ENCODE data around the gene SNAP91. TPM values are rescaled to one million over a fixed set of nuclear protein-coding genes. Genes with fewer than 3 reads are reported as not detected.

Gene SNAP91
- polyA plus RNA-seq, 1 donor from 2014 or later: not detected

DNA sequence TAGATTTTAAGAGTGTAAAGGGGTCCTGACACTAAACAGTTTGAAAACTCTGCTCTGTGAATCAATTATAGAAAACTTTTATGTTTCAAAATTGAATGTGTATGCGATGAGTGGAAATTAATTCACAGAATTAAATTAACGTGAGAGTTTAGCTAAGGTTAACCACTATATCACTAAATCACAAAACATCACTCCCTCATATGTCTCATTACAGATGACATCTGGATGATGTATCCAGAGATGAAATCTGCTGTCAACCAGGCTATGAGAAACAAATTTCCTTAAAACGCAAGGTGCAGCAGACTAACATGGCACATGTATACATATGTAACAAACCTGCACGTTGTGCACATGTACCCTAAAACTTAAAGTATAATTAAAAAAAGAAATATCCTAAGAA, 169.2 kb downstream of the SNAP91 start:
- Mint-ChIP-seq H3K27ac (no peak overlapping the region), H3K4me3 (no peak overlapping the region), H3K4me1 (no peaks in the 10 kb centered on the region), H3K9me3 (peaks cover 0 to 2% (median 0%) of the 10 kb centered on the region in 3 donors), H3K27me3 (peaks cover 2% of the 10 kb centered on the region), H3K36me3 (no peaks in the 10 kb centered on the region)

- H3K27ac Mint-ChIP-seq: no peak overlapping the region
- no peaks in the 10 kb centered on the region for H3K36me3 Mint-ChIP-seq
- H3K4me3 Mint-ChIP-seq: no peak overlapping the region
- H3K9me3 Mint-ChIP-seq: peaks cover 0 to 2% (median 0%) of the 10 kb centered on the region in 3 donors
- H3K27me3 Mint-ChIP-seq: no peaks in the 10 kb centered on the region
- H3K4me1 Mint-ChIP-seq: no peaks in the 10 kb centered on the region
Observed at GRCh38 chr6:83536647-83537589, 172.0 kb downstream of the SNAP91 start.

DNA sequence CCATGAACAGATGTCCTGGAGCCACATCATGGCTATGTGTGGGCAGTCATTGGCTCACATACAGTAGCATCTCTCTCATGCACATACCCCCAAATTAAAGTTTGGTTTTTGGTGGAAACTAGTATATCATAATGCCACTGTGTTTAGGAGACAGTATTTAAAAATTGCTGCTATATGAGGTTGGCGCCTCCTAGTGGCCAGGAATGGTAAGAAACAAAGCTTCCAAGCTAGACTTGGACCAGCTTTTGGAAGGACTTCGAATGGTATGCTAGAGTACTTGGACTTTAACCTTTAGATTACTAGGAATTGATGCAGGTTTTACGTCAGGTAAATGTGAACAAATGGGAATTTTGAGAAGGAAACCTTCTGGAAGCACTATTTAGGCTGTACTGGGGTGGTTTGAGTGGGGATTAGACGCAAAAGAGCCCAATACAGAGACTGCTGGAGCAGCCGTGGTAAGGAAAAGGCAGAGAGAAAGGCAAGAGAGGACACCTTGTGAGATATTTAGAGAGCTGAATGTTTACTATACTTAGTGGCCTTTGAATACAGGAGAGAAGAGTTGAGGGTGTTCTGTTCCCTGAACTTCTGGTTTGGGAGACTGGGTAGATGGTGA, 172.8 kb downstream of the SNAP91 start:
- H3K4me3 Mint-ChIP-seq: peak overlapping the region in 1 of 4 donors; percentile 3
- H3K36me3 Mint-ChIP-seq: no peaks in the 10 kb centered on the region
- no peak overlapping the region for H3K27ac Mint-ChIP-seq
- H3K27me3 Mint-ChIP-seq: peaks cover 2% of the 10 kb centered on the region
- H3K9me3 Mint-ChIP-seq: peaks cover 0 to 2% (median 0%) of the 10 kb centered on the region in 3 donors
- no peaks in the 10 kb centered on the region for H3K4me1 Mint-ChIP-seq

DNA sequence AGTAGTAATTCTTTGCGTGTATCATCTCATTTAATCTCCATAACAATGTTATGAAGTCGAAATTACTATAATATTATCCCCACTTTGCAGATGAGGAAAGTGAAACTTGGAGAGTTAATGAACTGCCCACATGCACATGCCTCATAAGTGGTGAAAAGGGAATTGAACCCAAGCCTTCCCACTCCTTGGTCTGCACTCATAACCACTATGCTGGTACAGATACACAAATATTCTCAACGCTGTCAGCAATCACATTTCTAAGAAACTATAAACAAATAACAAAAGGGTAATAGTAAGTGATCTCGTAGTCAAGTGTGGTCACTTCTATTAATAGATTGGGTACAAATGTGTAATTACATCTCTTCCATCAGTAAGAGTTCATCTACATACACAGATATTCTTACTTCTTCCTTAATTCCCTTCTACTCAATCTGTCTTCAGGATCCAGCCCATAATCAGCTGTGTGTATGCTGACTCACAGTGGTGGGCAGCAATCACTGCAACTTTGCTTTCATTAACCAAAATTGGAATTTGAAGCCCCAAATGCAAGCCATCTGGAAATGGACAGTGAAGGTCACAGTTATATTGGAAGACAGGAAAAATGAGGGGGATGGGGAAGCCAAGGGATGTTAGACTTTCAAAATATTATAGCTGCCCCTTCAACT, 190.0 kb downstream of the SNAP91 start:
- H3K9me3 Mint-ChIP-seq: no peaks in the 10 kb centered on the region
- peaks cover 12% of the 10 kb centered on the region for H3K27me3 Mint-ChIP-seq
- peaks cover 0 to 5% (median 0%) of the 10 kb centered on the region in 3 donors for H3K4me1 Mint-ChIP-seq
- no peak overlapping the region for H3K4me3 Mint-ChIP-seq
- H3K36me3 Mint-ChIP-seq: no peaks in the 10 kb centered on the region
- no peak overlapping the region for H3K27ac Mint-ChIP-seq

DNA sequence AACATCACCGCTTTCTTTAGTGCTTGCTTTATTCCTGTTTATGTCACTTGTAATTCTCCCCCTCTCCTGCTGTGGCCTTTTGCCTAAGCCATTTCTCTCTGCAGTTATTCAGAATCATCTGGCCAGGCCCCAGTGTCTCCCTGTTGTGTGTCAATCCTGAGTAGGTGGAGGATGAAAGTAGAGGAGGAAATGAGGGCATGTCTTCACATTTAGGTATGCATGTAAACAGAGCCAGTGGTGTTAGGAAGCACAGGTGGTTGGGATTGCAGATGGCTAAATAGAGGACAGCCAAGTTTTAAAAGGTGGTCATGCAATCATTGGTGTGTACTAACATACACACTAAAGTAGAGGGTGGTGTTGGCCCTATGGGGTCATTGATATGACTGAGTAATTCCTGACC, 191.4 kb downstream of the SNAP91 start:
- Mint-ChIP-seq H3K36me3 (no peaks in the 10 kb centered on the region), H3K27ac (no peak overlapping the region), H3K9me3 (no peaks in the 10 kb centered on the region), H3K4me3 (no peak overlapping the region), H3K27me3 (peaks cover 20% of the 10 kb centered on the region), H3K4me1 (peaks cover 0 to 5% (median 2%) of the 10 kb centered on the region in 3 donors)

DNA sequence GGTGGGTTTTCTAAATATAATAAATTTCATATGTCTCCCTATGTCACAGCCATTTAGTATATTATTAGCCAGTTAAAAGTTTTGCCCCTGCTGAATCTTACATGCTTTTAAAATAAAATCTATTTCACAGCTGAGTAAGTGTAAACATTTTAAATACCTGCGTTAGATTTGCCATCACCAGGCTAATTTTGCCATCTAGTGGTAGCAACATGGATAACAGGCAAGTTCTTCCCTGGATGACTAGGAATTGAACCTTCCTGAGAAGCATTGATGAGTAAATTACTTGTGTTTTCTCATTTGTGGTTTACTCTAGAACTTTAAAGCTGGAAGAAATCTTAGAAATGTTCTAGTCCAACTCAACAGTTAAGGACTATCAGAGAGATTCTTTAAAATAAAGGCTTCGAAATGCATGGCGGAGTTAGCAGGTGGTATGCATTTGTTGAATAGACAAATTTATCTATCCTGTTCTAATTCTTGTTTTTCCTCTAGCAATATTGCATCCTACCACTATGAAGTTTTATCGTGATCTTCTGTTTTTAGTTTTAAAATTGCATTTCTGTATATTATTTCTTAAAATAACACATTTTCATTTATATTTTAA, 193.9 kb downstream of the SNAP91 start:
- H3K4me3 Mint-ChIP-seq: no peak overlapping the region
- H3K9me3 Mint-ChIP-seq: no peaks in the 10 kb centered on the region

GRCh38 chr6:83514466-83514865, 194.4 kb downstream of the SNAP91 start:
- H3K9me3 Mint-ChIP-seq: no peaks in the 10 kb centered on the region
- H3K27me3 Mint-ChIP-seq: peaks cover 27% of the 10 kb centered on the region
- H3K27ac Mint-ChIP-seq: no peak overlapping the region
- H3K4me1 Mint-ChIP-seq: peaks cover 2 to 13% (median 7%) of the 10 kb centered on the region in 3 donors
- no peak overlapping the region for H3K4me3 Mint-ChIP-seq
- H3K36me3 Mint-ChIP-seq: peaks cover 1% of the 10 kb centered on the region

More for the DNA sequence above, 193.9 kb downstream of the SNAP91 start:
- Mint-ChIP-seq H3K27ac (no peak overlapping the region), H3K4me1 (peaks cover 2 to 13% (median 7%) of the 10 kb centered on the region in 3 donors), H3K36me3 (peaks cover 1% of the 10 kb centered on the region), H3K27me3 (peaks cover 30% of the 10 kb centered on the region)

- Mint-ChIP-seq H3K36me3 (peaks cover 1% of the 10 kb centered on the region), H3K27ac (no peak within 1 kb of the TSS), H3K27me3 (peaks cover 23% of the 10 kb centered on the region), H3K4me1 (peaks cover 2 to 13% (median 7%) of the 10 kb centered on the region in 3 donors), H3K4me3 (peak within 1 kb of the TSS; percentile 13 to 85 (median 45)), H3K9me3 (no peaks in the 10 kb centered on the region)
Observed at GRCh38 chr6:83511901-83512681, 196.8 kb downstream of the SNAP91 start, which contains the start of gene PRSS35. Gene PRSS35, plus strand, starts transcription at chr6:83512534. Its CDS starts 10,908 bp downstream, at chr6:83523442.

DNA sequence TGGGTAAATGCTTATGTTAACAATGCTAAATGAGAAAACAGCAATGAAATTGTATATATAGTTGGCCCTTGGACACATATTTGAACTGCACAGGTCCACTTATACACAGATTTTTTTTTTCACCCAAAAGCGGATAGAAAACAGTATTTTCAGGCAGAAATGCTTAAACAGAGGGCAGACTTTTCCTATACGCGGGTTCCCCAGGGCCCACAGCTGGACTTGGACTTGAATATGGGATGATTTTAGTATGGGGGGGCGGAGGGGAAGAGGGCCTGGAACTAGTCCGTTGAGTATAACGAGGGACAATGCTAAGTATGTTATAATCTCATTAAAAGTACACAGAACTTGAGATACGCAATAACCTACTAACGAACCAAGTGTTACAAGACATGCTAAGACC, 197.6 kb downstream of the SNAP91 start:
- Mint-ChIP-seq H3K27me3 (peaks cover 23% of the 10 kb centered on the region), H3K4me1 (peaks cover 2 to 13% (median 7%) of the 10 kb centered on the region in 3 donors), H3K27ac (no peak overlapping the region), H3K4me3 (no peak overlapping the region), H3K36me3 (peaks cover 1% of the 10 kb centered on the region), H3K9me3 (no peaks in the 10 kb centered on the region)

DNA sequence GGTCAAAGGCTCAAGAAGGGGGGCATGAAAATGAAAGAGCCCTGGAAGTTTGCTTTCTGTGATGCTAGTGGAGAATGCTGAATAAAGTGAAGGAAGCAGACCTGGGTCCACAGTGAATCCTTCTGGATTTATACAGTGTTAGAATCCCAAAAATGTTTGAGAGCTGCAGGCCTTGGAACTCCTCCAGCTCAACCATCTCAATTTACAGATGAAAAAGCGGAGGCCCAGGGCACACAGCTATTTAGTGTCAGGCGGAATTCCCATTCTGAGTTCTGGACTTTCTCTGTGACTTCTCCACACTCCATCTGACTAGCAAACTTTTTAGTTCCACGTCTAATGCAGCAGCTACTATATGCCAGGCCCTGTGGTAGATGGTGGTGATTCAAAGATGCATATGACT, 198.1 kb downstream of the SNAP91 start:
- no peak overlapping the region for H3K27ac Mint-ChIP-seq
- H3K27me3 Mint-ChIP-seq: peaks cover 21% of the 10 kb centered on the region
- H3K36me3 Mint-ChIP-seq: peaks cover 1% of the 10 kb centered on the region
- H3K4me1 Mint-ChIP-seq: peaks cover 2 to 13% (median 7%) of the 10 kb centered on the region in 3 donors
- H3K4me3 Mint-ChIP-seq: no peak overlapping the region
- no peaks in the 10 kb centered on the region for H3K9me3 Mint-ChIP-seq

GRCh38 chr6:83509441-83509840, 199.5 kb downstream of the SNAP91 start:
- peaks cover 2 to 8% (median 7%) of the 10 kb centered on the region in 3 donors for H3K4me1 Mint-ChIP-seq
- H3K4me3 Mint-ChIP-seq: no peak overlapping the region
- no peaks in the 10 kb centered on the region for H3K9me3 Mint-ChIP-seq
- peaks cover 1% of the 10 kb centered on the region for H3K36me3 Mint-ChIP-seq
- peaks cover 18% of the 10 kb centered on the region for H3K27me3 Mint-ChIP-seq
- no peak overlapping the region for H3K27ac Mint-ChIP-seq

DNA sequence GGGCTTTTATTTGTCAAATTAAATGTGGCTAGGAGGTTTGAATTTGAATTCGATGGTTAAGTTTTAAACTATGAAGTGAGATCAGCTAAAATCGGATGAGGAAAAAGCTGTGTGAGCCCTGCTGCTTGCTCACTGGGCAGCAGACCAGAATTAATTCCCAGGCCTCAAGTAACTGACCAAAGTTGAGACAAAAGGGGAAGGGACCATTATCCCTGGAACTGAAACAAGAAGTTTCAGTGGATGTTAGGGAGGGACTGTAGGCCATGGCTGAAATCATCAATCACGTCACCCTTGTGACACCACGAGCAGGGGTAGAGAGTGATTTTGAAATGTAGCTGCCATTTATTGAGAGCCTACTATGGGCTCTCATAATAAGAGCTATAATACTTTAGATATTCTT, 203.5 kb downstream of the SNAP91 start:
- Mint-ChIP-seq H3K36me3 (no peaks in the 10 kb centered on the region), H3K27ac (no peak overlapping the region), H3K9me3 (peaks cover 0 to 5% (median 0%) of the 10 kb centered on the region in 3 donors), H3K4me1 (no peaks in the 10 kb centered on the region), H3K4me3 (no peak overlapping the region), H3K27me3 (no peaks in the 10 kb centered on the region)
